ENCODE measurements around the gene RALGAPA2.
"Not testable (repeated sequence)": the region's sequence is repeated elsewhere in the genome, so short reads cannot be mapped to it uniquely, and the experiment has no call there.

The RALGAPA2 gene

GRCh38 chr20:20567712-20568111 is 144.7 kb downstream of the RALGAPA2 start:
- no peak for FAIRE-seq

- FAIRE-seq, result no peak
These were observed 145.9 kb downstream of the RALGAPA2 start for GRCh38 chr20:20566516-20566915.

- no peak for FAIRE-seq
These were observed 148.2 kb downstream of the RALGAPA2 start for GRCh38 chr20:20564279-20564678.

GRCh38 chr20:20562507-20562906 is 149.9 kb downstream of the RALGAPA2 start:
- FAIRE-seq, result no peak

DNA sequence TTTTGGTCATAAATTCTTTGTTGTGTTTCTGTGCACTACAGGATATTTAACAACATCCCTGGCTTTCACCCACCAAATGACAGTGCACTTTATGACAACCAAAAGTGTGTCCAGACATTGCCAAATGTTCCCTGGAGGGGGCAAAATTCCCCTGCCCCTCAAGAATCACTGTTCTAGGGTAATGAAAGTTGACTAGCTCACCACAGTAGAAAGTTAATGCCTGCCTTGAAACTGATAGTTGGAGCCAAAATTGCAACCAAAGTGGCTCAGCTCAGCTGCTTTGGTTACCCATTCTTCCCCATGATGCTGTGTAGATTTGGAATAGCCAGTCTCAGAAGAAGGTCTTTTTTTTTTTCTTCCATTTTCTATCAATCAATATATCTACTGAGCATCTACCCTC is 150.6 kb downstream of the RALGAPA2 start:
- no peak for FAIRE-seq

GRCh38 chr20:20561172-20561571 is 151.3 kb downstream of the RALGAPA2 start:
- no peak for FAIRE-seq

GRCh38 chr20:20557406-20557805 is 155.0 kb downstream of the RALGAPA2 start:
- FAIRE-seq, result no peak

DNA sequence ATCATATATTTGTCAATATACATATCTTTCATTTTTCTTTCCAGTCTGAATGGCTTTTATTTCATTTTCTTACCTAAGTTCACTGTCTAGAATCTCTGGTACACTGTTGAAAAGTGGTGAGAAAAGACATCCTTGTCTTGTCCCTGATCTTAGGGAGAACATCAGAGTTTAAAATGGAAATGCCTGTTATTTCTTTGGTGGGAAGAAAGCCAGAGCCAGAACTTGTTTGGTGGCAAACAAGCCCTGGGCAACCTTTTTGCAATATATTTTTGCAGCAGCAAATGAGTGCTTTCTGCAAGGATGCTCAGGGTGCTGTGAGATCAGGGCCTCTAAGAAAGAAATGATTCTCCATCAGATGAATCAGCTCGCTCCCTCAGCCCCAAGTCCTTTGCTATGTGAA is 156.6 kb downstream of the RALGAPA2 start:
- no peak for FAIRE-seq

DNA sequence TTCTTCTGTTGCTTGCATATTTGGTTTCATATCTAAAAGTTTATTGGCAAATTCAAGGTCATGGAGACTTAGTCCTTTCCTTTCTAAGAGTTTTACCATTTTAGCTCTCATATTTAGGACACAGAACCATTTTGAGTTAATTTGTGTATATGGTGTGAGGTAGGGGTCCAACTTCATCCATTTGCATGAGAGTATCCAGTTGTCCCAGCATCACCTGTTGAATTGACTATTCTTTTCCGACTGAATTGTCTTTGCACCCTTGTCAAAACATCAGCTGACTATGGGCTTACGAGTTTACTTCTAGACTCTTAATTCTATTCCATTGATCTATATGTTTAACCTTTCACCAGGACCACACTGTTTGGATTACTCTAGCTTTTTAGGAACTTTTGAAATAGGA is 157.5 kb downstream of the RALGAPA2 start:
- FAIRE-seq, result no peak

GRCh38 chr20:20553541-20553940 is 158.9 kb downstream of the RALGAPA2 start:
- no peak for FAIRE-seq

DNA sequence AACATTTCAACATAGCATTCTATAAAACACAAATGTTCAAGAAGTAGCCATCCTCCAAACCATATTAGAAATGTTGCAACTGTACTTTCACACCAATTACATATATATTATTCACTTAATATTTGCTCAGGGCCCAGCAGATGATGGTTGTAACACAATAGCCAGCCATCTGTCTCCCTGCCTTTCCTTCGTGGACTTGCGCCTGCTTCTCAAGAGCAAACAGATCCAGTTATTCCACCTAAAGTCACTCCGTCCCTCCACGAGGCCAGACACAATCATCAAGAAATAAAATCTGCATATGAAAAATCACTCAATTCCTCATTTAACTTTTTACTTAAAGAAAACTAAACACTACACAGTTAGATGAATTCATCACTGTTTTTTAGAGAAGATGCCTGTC is 160.4 kb downstream of the RALGAPA2 start:
- no peak for FAIRE-seq

- FAIRE-seq, result no peak
These were observed 161.0 kb downstream of the RALGAPA2 start for GRCh38 chr20:20551409-20551808.

- FAIRE-seq, result no peak
These were observed 162.7 kb downstream of the RALGAPA2 start for GRCh38 chr20:20549704-20550103.

- FAIRE-seq, result no peak
These were observed 163.2 kb downstream of the RALGAPA2 start for GRCh38 chr20:20549267-20549612.

- no peak for FAIRE-seq
These were observed 163.7 kb downstream of the RALGAPA2 start for GRCh38 chr20:20548527-20549266.

DNA sequence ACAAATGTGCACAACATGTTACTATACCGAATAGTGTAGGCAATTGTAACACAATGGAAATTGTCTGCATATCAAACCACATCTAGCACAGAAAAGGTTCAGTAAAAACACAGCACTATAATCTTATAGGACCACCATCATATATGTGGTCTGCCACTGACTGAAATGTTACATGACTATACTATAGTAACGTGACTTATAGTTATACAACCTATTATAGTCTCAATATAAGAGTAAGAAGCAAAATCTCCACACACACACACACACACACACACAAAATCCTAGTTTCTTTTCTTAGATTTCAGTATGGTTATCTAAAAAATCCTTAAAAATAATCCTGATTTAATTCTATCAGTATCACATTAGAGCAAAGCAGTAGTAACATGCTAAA is 164.6 kb downstream of the RALGAPA2 start:
- FAIRE-seq, result no peak

DNA sequence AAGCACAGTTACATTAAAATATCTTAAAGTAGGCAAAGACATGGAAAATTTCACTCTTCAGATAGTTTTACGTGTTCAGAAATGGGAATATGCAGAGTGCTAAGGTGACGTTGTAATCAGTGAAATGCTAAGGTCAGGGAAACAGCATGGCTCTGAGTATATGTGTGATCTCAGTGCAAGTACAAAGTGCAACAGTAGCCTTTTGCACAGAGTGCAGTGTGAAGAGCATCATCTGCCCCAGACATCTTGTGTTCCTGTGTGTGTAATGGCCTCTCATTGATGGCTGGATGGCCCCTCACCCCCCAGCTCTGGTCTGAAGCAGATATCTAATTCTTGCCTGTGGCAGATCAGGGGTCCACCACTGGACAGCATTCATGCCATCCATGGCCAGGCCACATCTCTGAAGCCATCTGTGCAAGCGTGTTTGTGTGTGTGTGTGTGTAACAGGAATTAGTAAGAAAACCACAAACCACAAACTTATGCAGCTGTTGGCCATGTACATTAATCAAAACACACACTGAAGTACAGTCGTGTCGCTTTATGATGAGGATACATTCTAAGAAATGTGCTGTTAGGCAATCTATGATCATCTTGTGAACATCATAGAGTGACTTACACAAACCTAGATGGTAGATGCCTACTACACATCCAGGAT is 165.1 kb downstream of the RALGAPA2 start:
- FAIRE-seq, result no peak

GRCh38 chr20:20546402-20546801 is 166.0 kb downstream of the RALGAPA2 start:
- FAIRE-seq, result no peak

DNA sequence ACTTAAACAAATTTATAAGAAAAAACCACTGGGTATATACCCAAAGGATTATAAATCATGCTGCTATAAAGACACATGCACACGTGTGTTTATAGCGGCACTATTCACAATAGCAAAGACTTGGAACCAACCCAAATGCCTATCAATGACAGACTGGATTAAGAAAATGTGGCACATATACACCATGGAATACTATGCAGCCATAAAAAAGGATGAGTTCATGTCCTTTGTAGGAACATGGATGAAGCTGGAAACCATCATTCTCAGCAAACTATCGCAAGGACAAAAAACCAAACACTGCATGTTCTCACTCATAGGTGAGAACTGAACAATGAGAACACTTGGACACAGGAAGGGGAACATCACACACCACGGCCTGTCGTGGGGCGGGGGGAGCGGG is 169.1 kb downstream of the RALGAPA2 start:
- FAIRE-seq, result not testable (repeated sequence)

GRCh38 chr20:20536240-20536933 is 176.1 kb downstream of the RALGAPA2 start:
- no peak for FAIRE-seq

DNA sequence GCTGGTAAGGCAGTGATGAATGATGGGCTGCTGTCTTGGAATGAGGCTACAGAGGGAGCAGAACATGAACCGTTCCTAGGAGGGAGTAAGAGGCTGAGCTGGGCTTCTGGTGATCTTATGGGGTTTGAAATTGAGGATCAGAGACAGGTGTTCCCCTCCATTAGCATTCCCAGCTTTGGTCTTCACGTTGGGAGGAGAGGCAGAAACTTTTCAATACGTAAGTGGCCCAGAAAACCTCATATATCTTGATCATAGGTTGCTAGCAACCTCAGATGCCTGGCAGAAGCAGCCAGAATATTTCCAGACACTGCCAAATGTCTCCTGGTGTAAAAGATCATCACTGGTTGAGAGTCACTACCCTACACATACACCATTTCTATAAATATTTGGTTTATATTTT is 177.4 kb downstream of the RALGAPA2 start:
- FAIRE-seq, result no peak

DNA sequence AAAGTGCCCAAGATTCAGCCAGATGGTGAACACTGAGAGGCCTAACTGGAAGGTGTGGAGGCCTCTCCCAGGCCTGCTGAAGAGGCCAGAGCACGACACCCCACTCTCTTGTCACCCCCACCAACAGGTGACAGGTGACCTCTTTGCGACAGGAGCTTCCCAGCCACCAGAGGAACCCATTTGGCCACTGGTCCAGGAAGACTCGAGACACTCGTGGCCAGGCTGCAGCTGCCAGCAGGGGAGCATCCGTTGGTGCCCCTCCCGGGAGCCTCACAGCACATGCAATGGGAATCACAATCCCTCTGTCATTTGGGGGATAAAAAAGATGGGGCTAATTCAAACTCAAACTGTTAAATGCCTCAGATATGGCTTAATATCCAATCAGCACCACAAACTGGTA is 181.2 kb downstream of the RALGAPA2 start:
- no peak for FAIRE-seq

- FAIRE-seq, result no peak
These were observed 181.9 kb downstream of the RALGAPA2 start for GRCh38 chr20:20530428-20531151.

DNA sequence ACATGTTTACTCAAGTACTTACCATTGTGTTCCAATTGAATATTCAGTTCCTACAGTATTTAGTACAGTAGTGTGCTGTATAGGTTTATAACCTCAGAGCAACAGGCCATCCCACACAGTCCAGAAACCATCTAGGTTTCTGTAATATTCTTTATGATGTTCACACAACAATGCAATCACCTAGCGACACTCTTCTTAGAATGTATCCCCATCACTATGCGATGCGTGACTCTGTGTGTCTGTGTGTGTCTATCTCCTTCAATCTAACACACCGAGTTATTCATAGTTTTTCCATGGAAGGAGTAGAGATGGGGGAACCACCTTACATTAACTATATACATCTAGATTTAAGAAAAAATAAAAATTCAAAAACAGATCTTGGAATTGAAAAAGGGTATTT is 182.8 kb downstream of the RALGAPA2 start:
- FAIRE-seq, result no peak
